Inferior parietal cortex (tissue), 1 donor: ENCODE results near the gene ELAVL1.

Experiments used
- DNase-seq: peaks from one replicate; pipeline ENCODE4 v3.0.0-alpha.2; 2016; ENCODE audit errors: extremely low spot score

The ELAVL1 gene

DNA sequence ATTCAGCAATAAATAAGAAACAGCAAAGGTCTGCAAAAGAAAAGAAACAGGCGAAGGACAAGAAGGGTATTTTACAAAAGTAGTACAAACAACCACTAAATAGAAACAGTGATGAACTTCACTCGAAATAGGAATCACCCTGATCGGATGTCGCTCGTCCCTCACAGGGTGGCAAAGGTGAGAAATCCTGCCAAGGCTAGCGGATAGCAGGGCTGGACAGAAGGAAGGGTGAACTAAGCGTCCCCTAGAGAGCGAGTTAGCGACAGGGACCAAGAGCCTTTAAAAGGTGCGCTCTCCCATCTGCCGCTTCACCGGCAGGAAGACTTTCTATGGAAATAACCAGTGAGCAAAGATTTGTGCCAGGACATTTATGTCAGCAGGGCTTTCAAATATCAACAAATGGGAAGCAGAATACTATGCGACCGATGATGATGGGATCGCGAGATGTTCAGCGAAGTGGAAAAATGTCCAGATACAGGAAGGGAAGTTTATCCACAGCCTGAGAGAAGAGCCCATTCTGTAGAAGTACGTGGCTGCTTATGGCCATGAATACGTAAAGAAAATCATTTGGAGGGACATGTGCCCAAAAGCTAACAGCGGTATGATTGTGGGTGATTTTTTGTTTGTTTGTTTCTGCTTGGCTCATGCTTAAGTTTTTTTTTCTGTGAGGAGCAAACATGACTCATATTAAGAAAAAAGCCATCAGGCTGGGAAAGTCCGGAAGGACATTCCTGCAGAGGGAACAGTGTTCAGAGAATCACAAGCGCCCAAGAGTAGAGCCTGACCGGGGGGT, 18.9 kb downstream of the ELAVL1 start:
- DNase-seq: no peak

DNA sequence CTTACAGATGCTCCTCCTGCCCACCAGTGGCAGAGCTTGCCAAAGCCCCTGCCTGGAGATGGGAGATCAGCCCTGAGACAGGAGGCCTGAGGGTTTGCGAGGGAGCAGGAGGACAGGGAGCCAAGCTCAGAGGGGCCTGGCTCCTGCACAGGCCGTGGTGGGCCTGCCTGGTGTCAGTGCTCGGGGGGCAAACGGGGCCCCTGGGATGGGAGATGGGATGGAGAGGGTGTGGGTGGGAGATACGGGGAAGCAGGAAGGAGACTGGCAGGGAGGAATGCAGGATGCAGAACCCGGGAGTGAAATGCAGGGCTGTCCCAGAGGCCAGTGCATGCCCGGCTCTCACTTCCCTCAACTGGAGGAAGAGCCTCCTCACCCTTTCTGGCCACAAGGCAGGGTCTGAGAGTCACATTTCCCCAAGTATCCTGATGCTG, 19.9 kb downstream of the ELAVL1 start:
- no peak for DNase-seq

DNA sequence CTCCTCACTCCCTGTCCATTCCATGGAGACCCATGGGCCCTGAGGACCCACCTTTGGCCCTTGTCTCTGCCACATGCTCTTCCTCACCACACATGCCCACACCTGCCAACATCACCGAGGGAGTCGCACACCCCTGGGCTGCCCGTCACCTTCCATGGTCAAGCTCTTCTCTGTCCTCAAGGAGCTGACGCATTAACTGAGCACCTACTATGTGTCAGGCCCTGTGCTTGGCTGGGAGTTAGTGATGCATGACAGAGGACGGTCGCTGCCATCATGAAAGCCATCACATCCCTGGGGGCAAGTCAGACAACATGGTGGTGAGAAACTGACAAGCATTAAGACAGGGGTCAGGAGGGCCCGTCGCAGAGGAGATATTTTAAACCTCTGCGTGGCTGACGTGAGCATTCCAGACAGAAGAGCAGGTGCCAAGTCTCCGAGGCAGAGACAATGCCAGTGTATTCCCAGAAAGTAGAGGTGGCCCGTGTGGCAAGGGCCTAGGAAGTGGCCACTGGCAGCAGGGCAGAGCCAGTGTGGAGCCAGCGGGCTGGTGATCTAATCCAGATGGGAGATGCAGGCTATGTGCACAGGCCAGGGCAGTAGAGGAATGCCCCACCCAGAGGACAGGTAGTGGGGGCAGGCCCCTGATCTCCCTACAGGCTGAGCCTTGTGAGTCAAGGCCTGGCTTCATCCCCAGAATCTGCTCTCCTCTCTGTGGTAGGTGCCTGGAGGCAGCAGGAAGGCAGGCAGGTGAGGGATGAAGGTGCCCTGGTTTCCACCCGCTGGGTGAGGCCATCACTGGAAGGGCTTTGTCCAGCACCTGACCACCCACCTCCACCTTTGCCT, 21.2 kb downstream of the ELAVL1 start:
- DNase-seq: no peak

DNA sequence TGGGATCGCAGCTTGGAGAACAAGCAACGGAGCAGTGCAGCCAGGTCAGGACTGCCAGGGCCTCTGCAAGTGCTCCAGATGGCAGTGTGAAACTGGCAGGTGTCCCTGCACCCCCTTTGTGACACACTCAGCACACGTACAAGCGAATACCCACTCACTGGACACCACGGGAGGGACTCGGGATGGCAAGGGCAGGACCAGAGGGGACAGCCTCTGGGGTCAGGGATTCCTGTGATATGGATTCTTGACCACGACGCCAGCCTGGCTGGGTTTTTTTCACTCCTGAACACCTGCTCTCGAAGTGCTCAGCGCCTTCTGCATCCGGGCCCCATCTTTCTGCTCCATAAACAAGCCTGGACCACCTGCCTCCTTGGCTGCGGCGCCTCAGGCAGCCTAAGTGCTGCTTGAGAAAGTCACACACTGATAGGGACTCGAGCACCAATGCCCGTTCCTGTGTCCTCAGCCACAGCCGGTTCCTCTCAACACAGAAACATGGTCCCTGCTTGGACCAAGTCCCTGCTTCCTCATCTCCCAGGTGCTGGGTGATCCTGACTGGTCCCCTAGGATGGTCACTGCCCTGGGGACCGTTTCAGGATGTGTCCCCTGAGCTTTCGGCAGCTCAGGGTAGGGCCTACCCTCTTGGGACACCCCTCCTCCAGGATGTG, 22.0 kb downstream of the ELAVL1 start:
- no peak for DNase-seq

DNA sequence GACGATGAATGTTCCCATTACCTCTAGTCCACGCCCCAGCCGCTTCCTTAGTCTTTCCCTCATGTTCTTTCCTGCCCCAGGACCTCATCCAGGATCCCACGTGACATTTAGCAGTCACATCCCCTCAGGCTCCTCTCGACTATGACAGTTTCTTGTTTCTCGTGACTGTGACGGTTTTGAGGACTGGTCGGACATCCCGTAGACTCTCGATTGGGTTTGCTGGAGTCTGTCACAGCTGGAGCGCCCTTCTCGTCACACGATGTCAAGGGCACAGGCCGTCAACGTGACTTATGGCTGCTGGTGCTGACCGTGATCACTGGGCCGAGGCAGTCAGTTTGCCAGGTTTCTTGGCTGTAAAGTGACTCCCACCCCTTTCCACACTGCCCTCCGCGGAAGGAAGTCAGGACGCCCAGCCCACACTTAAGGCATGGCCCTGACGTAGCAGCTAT, 22.8 kb downstream of the ELAVL1 start:
- DNase-seq: no peak

DNA sequence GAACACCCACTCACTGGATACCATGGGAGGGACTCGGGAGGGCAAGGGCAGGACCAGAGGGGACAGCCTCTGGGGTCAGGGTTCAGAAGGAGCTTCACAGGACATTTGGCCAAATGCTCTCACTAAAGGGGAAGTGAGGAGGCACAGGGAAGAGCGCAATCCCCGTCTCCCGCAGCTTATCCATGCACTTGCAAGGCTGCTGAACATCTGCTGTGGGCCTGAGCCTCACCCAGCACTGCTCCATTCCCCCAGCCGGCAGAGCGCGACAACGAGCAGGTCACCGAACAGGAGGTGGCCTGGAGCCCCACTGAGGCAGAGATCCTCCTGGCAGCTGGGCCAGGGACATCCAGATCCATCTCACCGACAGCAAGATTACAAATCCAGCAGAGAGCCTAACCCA, 23.3 kb downstream of the ELAVL1 start:
- no peak for DNase-seq

DNA sequence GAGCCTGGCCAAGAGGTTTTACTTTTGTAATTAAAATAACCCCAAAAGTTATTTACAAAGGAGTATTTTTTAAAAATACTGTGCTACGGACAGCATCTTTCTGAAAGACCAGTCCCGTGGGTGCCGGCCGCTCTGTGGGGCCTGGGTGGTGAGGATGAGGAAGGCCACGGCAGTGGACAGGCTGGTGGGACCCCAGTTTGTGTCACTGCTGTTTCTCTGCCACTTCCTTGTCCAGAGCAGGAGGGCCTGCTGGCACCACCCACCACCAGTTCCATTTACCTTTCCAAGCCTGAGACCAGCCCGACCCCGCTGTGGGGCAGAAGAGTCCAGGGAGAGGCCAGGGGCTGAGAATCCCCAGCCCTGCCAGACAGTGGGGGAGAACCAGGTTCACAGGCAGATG, 23.8 kb downstream of the ELAVL1 start:
- DNase-seq: no peak

DNA sequence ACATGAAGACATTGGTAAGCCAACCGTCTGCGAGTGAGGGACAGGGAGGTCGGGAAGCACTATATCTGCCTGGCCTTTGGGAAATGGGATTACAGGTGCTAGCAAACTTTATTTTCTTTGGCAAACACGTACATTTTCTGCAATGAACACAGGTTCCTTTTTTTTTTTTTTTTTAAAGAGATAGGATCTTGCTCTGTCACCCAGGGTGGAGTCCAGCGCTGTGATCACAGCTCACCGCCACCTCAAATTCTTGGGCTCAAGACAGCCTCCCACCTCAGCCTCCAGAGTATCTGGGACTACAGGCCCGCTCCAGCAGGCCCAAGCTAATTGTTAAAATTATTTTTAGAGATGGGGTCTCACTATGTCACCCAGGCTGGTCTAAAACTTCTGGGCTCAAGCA, 24.2 kb downstream of the ELAVL1 start:
- DNase-seq: no peak

DNA sequence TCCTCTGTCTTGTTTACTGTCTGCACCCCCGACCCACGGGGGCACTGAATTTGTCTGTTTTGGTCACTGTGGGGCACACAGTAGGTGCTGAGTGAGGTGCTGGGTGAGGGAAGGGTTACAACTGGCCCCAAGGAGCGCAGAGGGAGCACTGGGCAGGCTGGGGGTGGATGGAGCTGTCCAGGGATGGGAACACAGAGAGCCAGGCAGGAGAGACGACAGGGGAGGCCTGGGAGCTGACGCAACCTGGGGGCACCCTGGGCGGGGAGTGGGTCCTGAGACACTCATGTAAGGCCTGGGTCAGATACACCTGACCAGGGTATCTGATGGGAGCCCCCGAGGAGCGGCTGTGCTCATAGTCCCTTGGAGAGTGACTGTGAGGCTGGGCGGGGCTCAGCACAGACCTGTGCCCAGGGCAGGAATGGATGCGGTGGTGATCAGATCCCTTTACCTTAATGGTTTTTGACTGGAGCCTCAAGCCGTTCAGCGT, 24.8 kb downstream of the ELAVL1 start:
- DNase-seq: no peak

DNA sequence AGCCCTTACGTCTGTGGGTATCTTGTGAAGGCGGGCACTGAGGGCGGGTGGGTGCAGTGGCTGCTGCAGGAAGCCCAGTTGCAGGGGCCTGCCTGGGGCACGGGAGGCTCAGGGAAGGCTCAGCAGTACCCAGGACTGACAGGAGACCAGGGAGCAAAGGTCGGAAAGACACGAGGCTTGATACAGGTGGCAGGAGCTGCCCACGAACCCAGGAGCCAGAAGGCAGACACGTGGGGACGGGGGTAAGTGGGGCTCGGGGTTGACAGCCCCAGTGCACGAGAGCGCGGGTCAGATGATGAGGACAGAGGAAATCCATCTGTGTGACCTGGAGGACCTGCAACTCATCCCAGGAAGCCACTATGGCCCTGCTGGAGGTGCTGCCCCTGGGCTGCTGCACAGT, 25.3 kb downstream of the ELAVL1 start:
- DNase-seq: no peak

DNA sequence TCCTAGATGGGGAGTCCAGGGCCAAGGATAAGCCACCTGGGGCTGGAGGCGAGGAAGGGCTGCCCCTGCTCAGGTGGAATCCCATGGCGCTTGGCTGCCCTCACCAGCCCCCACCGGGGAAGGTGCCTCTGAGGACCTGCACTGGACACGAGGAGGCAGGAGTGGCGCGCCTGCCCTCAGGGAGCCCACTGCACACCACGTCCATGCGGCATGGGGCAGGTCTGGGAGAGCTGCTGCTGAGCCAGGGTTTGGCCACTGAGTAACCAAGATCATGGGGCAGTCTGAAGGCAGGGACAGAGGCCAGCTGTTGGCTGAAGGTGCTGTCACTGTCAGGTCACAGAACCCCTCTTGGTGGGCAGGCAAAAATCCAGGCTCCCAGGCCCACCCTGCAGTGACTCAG, 25.9 kb downstream of the ELAVL1 start:
- DNase-seq: no peak

DNA sequence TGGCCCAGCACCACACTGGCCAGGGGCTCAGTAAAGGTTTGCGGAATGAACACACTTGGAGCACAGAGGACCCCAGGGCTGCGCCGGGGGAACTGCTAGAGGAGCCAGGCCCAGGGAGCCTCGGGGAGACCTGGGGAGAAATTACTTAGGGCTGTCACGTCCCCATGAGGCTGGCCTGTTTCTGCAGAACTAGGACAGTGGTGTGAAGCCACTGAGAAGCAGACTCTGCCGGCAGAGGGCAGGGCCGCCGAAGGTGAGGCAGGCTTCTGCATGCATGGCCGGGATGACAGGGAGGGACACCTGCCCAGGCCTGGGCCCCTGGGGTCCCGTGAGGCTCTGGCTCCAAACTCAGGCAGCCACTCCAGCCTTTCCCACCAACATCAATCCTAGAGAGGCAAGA, 26.4 kb downstream of the ELAVL1 start:
- no peak for DNase-seq

DNA sequence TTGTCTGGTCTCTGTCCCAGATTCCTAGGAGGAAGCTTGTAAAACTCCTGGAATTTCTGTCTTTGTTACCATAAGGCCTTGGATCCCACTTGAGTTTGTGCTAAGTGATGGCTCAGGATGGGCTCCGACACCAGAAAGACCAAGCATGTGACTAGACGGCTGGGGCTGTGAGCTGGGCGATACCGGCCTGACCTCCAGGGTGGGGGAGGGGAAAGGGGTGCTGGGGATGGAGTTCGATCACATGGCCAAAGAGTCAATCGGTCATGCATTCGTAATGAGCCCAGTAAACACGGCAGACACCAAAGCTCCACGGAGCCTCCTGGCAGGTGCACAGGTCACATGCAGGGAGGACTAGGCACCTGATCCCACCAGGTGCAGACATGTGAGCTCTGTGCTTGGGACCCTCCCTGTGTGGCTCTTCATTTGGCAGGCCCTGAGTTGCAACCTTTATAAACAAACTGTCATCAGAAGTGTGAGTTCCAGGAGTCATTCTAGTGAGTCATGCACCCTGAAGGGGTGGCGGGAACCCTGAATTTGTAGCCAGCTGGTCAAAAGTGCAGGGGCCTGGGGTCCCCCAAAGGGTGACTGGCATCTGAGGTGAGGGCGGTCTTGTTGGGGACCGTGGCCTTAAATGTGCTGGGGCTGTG, 27.1 kb downstream of the ELAVL1 start:
- no peak for DNase-seq

DNA sequence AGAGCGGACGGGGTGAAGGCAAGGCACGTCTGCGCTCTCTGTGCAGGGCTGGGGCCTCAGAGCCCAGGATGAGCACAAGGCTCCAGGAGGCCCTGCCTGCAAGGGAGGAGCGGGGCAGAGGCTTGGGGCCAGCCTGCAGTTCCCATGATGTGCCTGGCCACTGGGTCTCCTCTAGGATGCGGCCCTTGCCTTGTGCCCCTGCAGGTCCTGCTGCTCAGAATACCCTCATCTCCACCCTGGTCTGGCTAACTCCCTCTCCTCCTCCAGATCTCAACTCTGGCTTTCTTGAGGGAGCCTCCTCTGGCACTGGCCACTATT, 27.8 kb downstream of the ELAVL1 start:
- DNase-seq: no peak

DNA sequence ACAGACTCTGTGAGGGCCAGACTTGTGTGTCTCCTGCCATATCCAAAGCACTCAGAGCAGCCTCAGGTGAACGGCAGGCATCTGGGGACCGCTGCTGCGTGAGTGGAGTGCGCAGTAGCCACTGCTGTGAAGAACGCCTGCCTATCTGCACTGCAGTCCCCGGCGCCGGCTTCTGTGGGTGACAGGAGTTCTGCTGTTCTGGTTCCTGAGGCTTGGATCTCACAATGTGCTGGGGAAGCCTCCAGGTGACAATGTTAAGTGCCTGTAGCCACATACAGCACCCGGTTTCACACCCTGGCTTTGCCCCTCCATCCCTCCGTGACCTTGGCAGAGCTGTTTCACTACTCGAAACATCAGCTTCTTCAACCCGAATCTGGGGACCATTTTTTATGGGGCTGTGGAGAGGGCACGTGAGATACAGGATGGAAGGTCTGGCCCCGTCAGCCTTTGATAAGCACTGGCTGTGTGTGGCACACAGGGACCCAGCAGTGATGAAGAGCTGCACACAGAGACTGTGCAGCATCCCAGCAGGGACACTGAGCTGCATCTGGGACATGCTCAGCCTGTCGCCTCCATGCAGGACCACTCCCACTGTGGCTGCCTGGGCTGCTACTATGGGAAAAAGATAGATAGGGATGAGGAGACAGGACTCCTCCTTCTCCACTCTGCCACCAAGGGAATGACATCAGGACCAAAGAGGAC, 28.3 kb downstream of the ELAVL1 start:
- no peak for DNase-seq

DNA sequence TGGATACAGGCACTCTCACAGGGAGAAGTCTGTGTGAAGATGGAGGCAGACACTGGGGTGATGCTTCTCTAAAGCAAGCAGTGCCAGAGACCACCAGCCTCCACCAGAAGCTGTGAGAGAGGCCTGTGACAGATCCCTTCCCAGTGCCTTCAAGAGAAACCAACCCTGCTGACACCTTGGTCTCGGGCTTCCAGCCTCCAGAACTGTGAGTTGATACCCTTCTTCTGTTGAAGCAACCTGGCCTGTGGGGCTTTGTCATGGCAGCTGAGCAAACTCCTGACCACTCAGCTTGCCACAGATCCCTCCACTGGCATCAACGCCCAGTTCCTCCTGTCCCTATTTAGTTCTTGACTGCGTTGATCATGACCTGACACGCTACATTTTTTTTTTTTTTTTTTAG, 29.0 kb downstream of the ELAVL1 start:
- DNase-seq: no peak

DNA sequence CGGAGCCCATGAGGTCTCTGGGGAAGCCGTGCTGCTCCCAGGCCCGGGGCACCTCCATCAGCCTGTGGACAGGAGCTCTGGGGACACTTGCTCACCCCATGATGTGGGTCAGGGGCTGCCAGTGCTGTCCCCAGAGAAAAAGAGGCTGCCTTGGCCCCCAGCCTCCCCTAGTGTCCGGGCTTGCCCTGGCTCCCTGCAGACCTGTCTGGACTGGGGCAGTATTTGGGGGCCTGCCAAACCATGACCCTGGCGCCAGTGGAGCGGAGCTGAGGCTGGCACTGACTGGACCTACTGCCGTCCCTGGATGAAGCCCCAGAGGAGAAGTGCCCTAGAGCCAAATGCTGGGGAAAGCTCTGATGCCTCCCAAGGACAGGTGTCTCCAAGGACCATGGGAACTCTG, 30.4 kb downstream of the ELAVL1 start:
- no peak for DNase-seq

DNA sequence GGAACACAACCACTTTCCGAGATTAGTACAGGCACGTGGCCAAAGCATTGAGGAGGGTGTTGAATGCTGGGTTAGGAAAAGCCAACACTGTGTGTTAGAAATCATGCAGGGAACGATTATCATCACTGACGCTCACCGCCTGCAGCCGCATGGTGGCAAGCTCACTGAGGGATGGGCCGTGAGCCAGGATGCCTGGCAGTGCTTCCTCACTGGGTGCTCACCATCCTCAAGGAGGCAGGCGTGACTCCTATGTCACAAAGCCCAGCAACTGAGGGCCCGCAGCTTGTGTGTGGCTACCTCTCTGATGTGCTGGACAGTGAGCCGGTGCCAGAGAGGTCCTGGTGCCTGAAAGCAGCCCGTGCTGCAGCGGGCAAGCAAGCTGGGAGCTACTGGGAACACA, 31.6 kb downstream of the ELAVL1 start:
- peak; percentile 61 for DNase-seq

DNA sequence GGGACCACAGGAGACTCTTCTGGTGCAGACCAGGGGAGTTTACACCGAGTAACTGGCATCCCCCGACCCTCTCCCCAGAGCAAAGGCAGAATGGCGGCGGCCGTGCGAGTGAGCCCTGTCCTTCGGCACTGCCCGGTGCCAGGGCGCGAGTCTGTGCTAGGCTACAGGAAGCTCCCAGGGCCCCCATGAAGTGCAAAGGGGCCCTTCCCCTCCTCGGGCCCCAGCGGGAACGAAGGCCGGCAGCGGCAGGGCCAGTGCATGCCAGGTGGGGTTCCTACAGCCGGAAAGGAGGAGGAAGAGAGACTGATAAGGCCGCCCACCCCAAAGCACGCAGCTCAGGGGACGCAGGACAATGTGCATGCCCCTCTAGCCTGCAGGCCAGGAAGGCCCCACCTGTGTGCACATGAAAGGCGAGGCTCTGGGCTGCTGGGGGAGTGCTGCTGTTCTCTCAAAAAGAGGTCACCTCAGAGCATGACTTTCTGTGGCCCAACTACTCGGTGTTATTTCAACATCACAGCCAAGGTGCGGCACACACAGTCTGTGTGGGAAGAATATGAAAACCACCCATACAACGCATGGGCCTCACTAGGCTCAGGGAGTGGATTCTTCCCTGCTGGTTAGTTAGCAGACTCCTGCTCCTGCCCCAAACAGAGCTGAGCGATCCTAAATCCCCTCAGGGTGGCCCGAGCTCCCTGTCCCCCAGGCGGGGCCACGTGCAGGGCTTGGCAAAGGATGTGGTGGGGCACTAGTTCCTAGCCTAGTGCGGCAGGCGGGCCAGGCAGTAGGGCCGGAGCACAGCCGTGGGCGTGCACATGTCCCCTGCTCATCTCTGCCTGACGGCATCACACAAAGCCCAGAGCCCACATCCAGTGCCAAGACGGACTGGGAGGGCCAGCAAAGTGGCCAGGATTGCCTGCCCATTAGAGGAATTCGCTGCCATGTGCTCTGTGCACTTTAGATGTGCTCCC, 33.6 kb downstream of the ELAVL1 start:
- no peak for DNase-seq
